ENCODE data around the gene HSDL1. TPM values are rescaled to one million over a fixed set of nuclear protein-coding genes. Genes with fewer than 3 reads are reported as not detected.

HSDL1 gene
- polyA plus RNA-seq, 1 donor from 2014 or later = 217 TPM

DNA sequence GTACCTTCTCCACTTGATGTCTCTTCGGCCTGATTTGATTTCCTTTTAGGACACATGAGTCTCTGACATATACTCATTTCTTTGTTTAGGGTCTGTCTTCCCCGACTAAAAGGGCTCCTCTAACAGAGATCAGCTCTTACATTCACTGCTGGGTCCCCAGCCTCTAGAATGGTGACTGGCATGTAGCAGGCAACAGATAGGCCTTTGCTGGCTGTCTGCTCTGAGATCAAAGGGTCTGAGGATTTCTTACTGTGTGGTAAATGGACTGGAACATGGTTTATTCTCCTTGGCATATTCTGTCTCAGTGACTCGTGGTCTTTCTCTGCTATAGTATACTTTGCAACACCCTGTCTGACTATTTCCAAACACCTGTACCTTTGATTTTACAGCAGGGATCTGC lies 16.8 kb upstream of the HSDL1 start:
- Histone ChIP-seq H2AFZ (ENCODE audit: low read depth, low read length) (no peak overlapping the region), H3K9ac (ENCODE audit: low read length) (no peak overlapping the region), H3K9me3 (ENCODE audit: low read length) (no peaks in the 10 kb centered on the region), H3K4me3 (ENCODE audit: low read length) (no peak overlapping the region), H4K20me1 (ENCODE audit: insufficient read depth) (no peaks in the 10 kb centered on the region), H3F3A (ENCODE audit: insufficient read depth, low read length, poor library complexity, severe bottlenecking) (no peaks in the 10 kb centered on the region), H3K79me2 (replicated peaks; ENCODE audit: insufficient read depth, low read length) (no peaks in the 10 kb centered on the region), H3K27me3 (ENCODE audit: insufficient read depth, low read depth, low read length) (no peaks in the 10 kb centered on the region), H3K9me2 (ENCODE audit: insufficient read depth, low read length) (no peaks in the 10 kb centered on the region), H3K4me2 (ENCODE audit: low read length) (no peak overlapping the region), H3K36me3 (ENCODE audit: insufficient read depth, low read length) (no peaks in the 10 kb centered on the region), H3K27ac (ENCODE audit: low read length) (no peak overlapping the region)
- TF ChIP-seq POLR2AphosphoS5 (IDR thresholded peaks at IDR 0.05) (no peak), CTCF (IDR thresholded peaks at IDR 0.05; ENCODE audit: poor library complexity, severe bottlenecking) (no peak), MXI1 (conservative IDR thresholded peaks at IDR 0.05; ENCODE audit: poor library complexity, severe bottlenecking) (no peak), RAD21 (conservative IDR thresholded peaks at IDR 0.05) (no peak), SMC3 (conservative IDR thresholded peaks at IDR 0.05; ENCODE audit: poor library complexity) (no peak), TAF1 (IDR thresholded peaks at IDR 0.05; ENCODE audit: low read depth) (no peak), EZH2 (IDR thresholded peaks at IDR 0.05; ENCODE audit: borderline replicate concordance, insufficient read depth, low read length, poor library complexity, severe bottlenecking) (no peak), EP300 (conservative IDR thresholded peaks at IDR 0.05; ENCODE audit: poor library complexity, severe bottlenecking) (no peak)
- TF ChIP-seq, protein P1, sequence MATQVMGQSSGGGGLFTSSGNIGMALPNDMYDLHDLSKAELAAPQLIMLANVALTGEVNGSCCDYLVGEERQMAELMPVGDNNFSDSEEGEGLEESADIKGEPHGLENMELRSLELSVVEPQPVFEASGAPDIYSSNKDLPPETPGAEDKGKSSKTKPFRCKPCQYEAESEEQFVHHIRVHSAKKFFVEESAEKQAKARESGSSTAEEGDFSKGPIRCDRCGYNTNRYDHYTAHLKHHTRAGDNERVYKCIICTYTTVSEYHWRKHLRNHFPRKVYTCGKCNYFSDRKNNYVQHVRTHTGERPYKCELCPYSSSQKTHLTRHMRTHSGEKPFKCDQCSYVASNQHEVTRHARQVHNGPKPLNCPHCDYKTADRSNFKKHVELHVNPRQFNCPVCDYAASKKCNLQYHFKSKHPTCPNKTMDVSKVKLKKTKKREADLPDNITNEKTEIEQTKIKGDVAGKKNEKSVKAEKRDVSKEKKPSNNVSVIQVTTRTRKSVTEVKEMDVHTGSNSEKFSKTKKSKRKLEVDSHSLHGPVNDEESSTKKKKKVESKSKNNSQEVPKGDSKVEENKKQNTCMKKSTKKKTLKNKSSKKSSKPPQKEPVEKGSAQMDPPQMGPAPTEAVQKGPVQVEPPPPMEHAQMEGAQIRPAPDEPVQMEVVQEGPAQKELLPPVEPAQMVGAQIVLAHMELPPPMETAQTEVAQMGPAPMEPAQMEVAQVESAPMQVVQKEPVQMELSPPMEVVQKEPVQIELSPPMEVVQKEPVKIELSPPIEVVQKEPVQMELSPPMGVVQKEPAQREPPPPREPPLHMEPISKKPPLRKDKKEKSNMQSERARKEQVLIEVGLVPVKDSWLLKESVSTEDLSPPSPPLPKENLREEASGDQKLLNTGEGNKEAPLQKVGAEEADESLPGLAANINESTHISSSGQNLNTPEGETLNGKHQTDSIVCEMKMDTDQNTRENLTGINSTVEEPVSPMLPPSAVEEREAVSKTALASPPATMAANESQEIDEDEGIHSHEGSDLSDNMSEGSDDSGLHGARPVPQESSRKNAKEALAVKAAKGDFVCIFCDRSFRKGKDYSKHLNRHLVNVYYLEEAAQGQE (IDR thresholded peaks at IDR 0.05; ENCODE audit: borderline replicate concordance) = no peak

DNA sequence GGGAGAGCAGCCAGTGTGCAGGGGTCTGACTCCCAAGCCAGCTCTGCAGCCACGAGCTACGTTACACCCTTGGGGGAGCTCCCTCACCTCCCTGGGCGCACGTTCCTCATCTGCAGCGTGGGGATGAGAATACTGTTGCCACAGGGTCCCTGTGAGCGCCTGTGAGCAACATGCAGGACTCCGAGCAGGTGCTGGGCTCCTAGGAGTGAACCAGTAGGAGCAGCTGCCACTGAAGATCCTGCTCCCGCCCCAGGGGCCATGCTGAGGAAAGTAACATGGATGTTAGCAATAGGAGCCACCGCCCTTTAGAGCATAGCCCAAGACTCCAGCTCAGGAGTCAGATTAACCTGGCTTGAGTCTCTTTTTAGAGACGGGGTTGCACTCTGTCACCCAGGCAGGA lies 16.1 kb upstream of the HSDL1 start:
- no peak overlapping the region for H3K9ac ChIP-seq (ENCODE audit: low read length)
- H3K27ac ChIP-seq (ENCODE audit: low read length) = no peak overlapping the region
- H3K4me3 ChIP-seq (ENCODE audit: low read length) = no peak overlapping the region
- no peaks in the 10 kb centered on the region for H3K9me2 ChIP-seq (ENCODE audit: insufficient read depth, low read length)
- H3K4me2 ChIP-seq (ENCODE audit: low read length) = no peak overlapping the region
- H3K9me3 ChIP-seq (ENCODE audit: low read length) = no peaks in the 10 kb centered on the region
- TF ChIP-seq CTCF (IDR thresholded peaks at IDR 0.05; ENCODE audit: poor library complexity, severe bottlenecking) = no peak
- TF ChIP-seq, protein P1 (IDR thresholded peaks at IDR 0.05; ENCODE audit: borderline replicate concordance) = no peak
- no peak for TF ChIP-seq EZH2 (IDR thresholded peaks at IDR 0.05; ENCODE audit: borderline replicate concordance, insufficient read depth, low read length, poor library complexity, severe bottlenecking)
- TF ChIP-seq TAF1 (IDR thresholded peaks at IDR 0.05; ENCODE audit: low read depth) = no peak
- TF ChIP-seq EP300 (conservative IDR thresholded peaks at IDR 0.05; ENCODE audit: poor library complexity, severe bottlenecking) = no peak
- TF ChIP-seq POLR2AphosphoS5 (IDR thresholded peaks at IDR 0.05) = no peak
- TF ChIP-seq SMC3 (conservative IDR thresholded peaks at IDR 0.05; ENCODE audit: poor library complexity) = no peak
- TF ChIP-seq MXI1 (conservative IDR thresholded peaks at IDR 0.05; ENCODE audit: poor library complexity, severe bottlenecking) = no peak
- TF ChIP-seq RAD21 (conservative IDR thresholded peaks at IDR 0.05) = no peak
- no peaks in the 10 kb centered on the region for H3K36me3 ChIP-seq (ENCODE audit: insufficient read depth, low read length)
- H3K79me2 ChIP-seq (replicated peaks; ENCODE audit: insufficient read depth, low read length) = no peaks in the 10 kb centered on the region
- no peaks in the 10 kb centered on the region for H3K27me3 ChIP-seq (ENCODE audit: insufficient read depth, low read depth, low read length)
- no peaks in the 10 kb centered on the region for H3F3A ChIP-seq (ENCODE audit: insufficient read depth, low read length, poor library complexity, severe bottlenecking)
- no peaks in the 10 kb centered on the region for H4K20me1 ChIP-seq (ENCODE audit: insufficient read depth)
- H2AFZ ChIP-seq (ENCODE audit: low read depth, low read length) = no peak overlapping the region
